ENCODE measurements around the gene SBNO2.
"Not testable (repeated sequence)": the region's sequence is repeated elsewhere in the genome, so short reads cannot be mapped to it uniquely, and the experiment has no call there.

SBNO2 gene

DNA sequence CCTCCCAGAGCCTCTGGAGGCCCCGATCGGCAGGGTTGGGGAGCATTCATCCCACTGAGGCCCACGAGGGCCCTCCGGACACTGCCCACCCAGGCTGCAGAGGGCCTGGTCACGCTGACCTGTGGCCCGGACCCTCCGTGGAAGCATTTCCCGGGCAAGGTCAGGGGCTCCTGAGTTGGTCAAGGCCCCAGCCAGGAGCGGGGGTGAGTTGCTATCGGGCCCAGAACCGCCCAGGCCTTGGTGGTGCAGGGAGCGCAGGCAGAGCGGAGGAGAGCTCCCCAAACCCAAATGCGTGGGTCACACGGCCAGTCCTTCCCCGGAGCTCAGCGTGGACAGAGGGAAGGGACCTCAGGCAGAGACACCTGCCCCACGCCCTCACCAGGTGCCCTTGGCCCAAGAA lies 44.5 kb downstream of the SBNO2 start:
- Histone ChIP-seq H3K27me3 (ENCODE audit: insufficient read depth, low read length, poor library complexity, severe bottlenecking) (no peaks in the 10 kb centered on the region), H3K36me3 (ENCODE audit: insufficient read depth, low read length) (peaks cover 24% of the 10 kb centered on the region; the same call in 1 of the 2 replicates), H2AFZ (ENCODE audit: low read length) (no peak overlapping the region), H3K4me1 (ENCODE audit: insufficient read depth, low read length, poor library complexity, severe bottlenecking) (peaks cover 34% of the 10 kb centered on the region), H3K9me2 (replicated peaks; ENCODE audit: low read depth, low read length) (no peaks in the 10 kb centered on the region), H3K79me2 (ENCODE audit: insufficient read depth, low read length) (peaks cover 52% of the 10 kb centered on the region), H3K9me3 (ENCODE audit: insufficient read depth, low read depth, low read length) (no peaks in the 10 kb centered on the region), H4K20me1 (ENCODE audit: insufficient read depth, low read length, poor library complexity, severe bottlenecking) (peaks cover 11% of the 10 kb centered on the region), H3K4me2 (ENCODE audit: low read depth, low read length, poor library complexity, severe bottlenecking) (no peak overlapping the region), H3K9ac (ENCODE audit: low read depth, low read length, poor library complexity, severe bottlenecking) (no peak overlapping the region), H3K4me3 (ENCODE audit: low read length, poor library complexity, severe bottlenecking) (no peak overlapping the region), H3F3A (ENCODE audit: low read depth) (no peaks in the 10 kb centered on the region)
- TF ChIP-seq, protein P1, sequence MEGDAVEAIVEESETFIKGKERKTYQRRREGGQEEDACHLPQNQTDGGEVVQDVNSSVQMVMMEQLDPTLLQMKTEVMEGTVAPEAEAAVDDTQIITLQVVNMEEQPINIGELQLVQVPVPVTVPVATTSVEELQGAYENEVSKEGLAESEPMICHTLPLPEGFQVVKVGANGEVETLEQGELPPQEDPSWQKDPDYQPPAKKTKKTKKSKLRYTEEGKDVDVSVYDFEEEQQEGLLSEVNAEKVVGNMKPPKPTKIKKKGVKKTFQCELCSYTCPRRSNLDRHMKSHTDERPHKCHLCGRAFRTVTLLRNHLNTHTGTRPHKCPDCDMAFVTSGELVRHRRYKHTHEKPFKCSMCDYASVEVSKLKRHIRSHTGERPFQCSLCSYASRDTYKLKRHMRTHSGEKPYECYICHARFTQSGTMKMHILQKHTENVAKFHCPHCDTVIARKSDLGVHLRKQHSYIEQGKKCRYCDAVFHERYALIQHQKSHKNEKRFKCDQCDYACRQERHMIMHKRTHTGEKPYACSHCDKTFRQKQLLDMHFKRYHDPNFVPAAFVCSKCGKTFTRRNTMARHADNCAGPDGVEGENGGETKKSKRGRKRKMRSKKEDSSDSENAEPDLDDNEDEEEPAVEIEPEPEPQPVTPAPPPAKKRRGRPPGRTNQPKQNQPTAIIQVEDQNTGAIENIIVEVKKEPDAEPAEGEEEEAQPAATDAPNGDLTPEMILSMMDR (conservative IDR thresholded peaks at IDR 0.05; ENCODE audit: low read length) = no peak

DNA sequence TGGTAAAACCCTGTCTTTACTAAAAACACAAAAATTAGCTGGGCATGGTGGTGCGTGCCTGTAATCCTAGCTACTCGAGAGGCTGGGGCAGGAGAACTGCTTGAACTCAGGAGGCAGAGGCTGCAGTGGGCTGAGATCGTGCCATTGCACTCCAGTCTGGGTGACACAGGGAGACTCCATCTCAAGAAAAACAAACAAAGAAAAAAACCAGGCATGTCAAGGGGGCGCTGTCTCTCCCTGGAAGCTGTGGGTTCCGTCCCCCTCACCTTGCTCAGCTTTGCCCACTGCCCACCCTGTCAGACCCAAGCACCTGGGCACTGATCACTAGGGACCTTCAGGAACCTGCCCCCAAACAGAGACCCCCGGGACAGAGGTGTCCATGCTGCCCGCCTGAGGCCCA lies 45.0 kb downstream of the SBNO2 start:
- Histone ChIP-seq H3K79me2 (ENCODE audit: insufficient read depth, low read length) (peaks cover 52% of the 10 kb centered on the region), H3K36me3 (ENCODE audit: insufficient read depth, low read length) (peaks cover 28% of the 10 kb centered on the region; the same call in 1 of the 2 replicates)

DNA sequence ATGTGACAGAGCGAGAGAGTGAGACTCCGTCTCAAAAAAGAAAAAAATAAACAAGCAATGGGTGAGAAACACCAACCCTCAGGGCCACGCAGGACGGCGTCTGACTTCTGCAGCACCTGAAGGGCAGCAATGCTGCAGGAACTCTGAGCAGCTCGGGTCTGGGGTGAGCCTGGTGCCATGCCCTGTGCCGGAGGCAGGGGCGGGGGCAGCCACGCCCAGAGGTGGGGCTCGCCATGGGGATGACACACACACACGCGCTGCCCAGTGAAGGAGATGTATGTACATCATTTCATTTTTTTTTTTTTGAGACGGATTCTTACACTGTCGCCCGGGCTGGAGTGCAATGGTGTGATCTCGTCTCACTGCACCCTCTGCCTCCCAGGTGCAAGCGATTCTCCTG lies 46.0 kb downstream of the SBNO2 start:
- H3K36me3 ChIP-seq (ENCODE audit: insufficient read depth, low read length) = peaks cover 35% of the 10 kb centered on the region; the same call in 1 of the 2 replicates
- peaks cover 28% of the 10 kb centered on the region for H3K4me1 ChIP-seq (ENCODE audit: insufficient read depth, low read length, poor library complexity, severe bottlenecking)
- H3K79me2 ChIP-seq (ENCODE audit: insufficient read depth, low read length) = peaks cover 45% of the 10 kb centered on the region
- H3K9me3 ChIP-seq (ENCODE audit: insufficient read depth, low read depth, low read length) = no peaks in the 10 kb centered on the region
- no peaks in the 10 kb centered on the region for H3K27me3 ChIP-seq (ENCODE audit: insufficient read depth, low read length, poor library complexity, severe bottlenecking)
- no peaks in the 10 kb centered on the region for H3K9me2 ChIP-seq (replicated peaks; ENCODE audit: low read depth, low read length)
- no peak overlapping the region for H2AFZ ChIP-seq (ENCODE audit: low read length)
- no peaks in the 10 kb centered on the region for H3F3A ChIP-seq (ENCODE audit: low read depth)
- H3K4me2 ChIP-seq (ENCODE audit: low read depth, low read length, poor library complexity, severe bottlenecking) = no peak overlapping the region
- TF ChIP-seq EZH2phosphoT487 (IDR thresholded peaks at IDR 0.05; ENCODE audit: borderline replicate concordance) = no peak
- TF ChIP-seq, protein P1 (conservative IDR thresholded peaks at IDR 0.05; ENCODE audit: low read length) = no peak
- H4K20me1 ChIP-seq (ENCODE audit: insufficient read depth, low read length, poor library complexity, severe bottlenecking) = peaks cover 16% of the 10 kb centered on the region
- H3K4me3 ChIP-seq (ENCODE audit: low read length, poor library complexity, severe bottlenecking) = no peak overlapping the region
- H3K9ac ChIP-seq (ENCODE audit: low read depth, low read length, poor library complexity, severe bottlenecking) = no peak overlapping the region

More for the DNA sequence above, 45.0 kb downstream of the SBNO2 start:
- H2AFZ ChIP-seq (ENCODE audit: low read length); H3K9me3 ChIP-seq (ENCODE audit: insufficient read depth, low read depth, low read length); H3F3A ChIP-seq (ENCODE audit: low read depth); H3K4me3 ChIP-seq (ENCODE audit: low read length, poor library complexity, severe bottlenecking); H3K4me2 ChIP-seq (ENCODE audit: low read depth, low read length, poor library complexity, severe bottlenecking); H3K27me3 ChIP-seq (ENCODE audit: insufficient read depth, low read length, poor library complexity, severe bottlenecking); H3K9ac ChIP-seq (ENCODE audit: low read depth, low read length, poor library complexity, severe bottlenecking); H3K9me2 ChIP-seq (replicated peaks; ENCODE audit: low read depth, low read length): not testable (repeated sequence)
- Histone ChIP-seq H3K4me1 (ENCODE audit: insufficient read depth, low read length, poor library complexity, severe bottlenecking) (peaks cover 34% of the 10 kb centered on the region), H4K20me1 (ENCODE audit: insufficient read depth, low read length, poor library complexity, severe bottlenecking) (peaks cover 11% of the 10 kb centered on the region)
- TF ChIP-seq, protein P1 (conservative IDR thresholded peaks at IDR 0.05; ENCODE audit: low read length) = peak; percentile 14; the same call in 1 of the 2 replicates

Measured in Loucy (cell line).